DND-41 (cell line): ENCODE results near the gene COL26A1.

Experiments used
- EZH2 ChIP-seq: IDR thresholded peaks from 3 replicates; pipeline ENCODE4 v1.6.1; 2012; ENCODE audit warnings: borderline replicate concordance, low read depth, mild to moderate bottlenecking, moderate library complexity, low read length, inconsistent platforms; ENCODE audit not compliant: severe bottlenecking
- TF ChIP-seq, protein P1 (sequence below): IDR thresholded peaks from 2 replicates; pipeline ENCODE4 v1.5.1; 2012; ENCODE audit warnings: borderline replicate concordance, low read length, moderate library complexity, mild to moderate bottlenecking; ENCODE audit not compliant: poor library complexity, severe bottlenecking; ENCODE audit errors: extremely low read depth

DNA sequence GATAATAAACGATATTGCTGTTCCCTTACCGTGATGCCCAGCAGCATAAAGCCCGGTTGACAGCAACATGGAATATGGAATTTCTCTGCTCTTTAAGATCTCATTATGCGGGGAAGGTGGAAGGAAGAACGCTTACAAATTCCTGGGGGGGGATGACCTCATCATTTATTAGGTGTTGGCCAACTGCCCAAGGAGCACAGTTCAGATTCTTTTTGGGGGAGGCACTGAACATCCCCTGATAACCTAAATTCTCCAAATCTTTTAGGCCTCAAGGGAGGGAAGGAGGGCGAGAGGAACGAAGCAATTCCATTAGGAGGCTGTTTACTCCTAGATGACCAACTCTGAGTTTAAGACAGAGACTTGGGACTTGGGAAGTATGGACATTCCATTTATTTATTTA lies 5.2 kb upstream of the COL26A1 start:
- no peak for TF ChIP-seq EZH2
- TF ChIP-seq, protein P1, sequence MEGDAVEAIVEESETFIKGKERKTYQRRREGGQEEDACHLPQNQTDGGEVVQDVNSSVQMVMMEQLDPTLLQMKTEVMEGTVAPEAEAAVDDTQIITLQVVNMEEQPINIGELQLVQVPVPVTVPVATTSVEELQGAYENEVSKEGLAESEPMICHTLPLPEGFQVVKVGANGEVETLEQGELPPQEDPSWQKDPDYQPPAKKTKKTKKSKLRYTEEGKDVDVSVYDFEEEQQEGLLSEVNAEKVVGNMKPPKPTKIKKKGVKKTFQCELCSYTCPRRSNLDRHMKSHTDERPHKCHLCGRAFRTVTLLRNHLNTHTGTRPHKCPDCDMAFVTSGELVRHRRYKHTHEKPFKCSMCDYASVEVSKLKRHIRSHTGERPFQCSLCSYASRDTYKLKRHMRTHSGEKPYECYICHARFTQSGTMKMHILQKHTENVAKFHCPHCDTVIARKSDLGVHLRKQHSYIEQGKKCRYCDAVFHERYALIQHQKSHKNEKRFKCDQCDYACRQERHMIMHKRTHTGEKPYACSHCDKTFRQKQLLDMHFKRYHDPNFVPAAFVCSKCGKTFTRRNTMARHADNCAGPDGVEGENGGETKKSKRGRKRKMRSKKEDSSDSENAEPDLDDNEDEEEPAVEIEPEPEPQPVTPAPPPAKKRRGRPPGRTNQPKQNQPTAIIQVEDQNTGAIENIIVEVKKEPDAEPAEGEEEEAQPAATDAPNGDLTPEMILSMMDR = no peak
